Glutamatergic neuron (in vitro differentiated cells): ENCODE data around the gene CDK18. TPM values are rescaled to one million over a fixed set of nuclear protein-coding genes. Genes with fewer than 3 reads are reported as not detected.

ENCODE experiments used
- DNase-seq: peaks from one replicate; pipeline ENCODE4 v3.0.0; 2022
- H3K27ac Mint-ChIP-seq: one replicate; pipeline ENCODE4 v1.8.0; 2020; ENCODE audit warnings: mild to moderate bottlenecking, mixed read lengths, inconsistent platforms; ENCODE audit not compliant: unreplicated experiment
- H3K27me3 Mint-ChIP-seq: one replicate; pipeline ENCODE4 v1.8.0; 2020; ENCODE audit warnings: mild to moderate bottlenecking, moderate library complexity, mixed read lengths, inconsistent platforms; ENCODE audit not compliant: unreplicated experiment
- H3K36me3 Mint-ChIP-seq: one replicate; pipeline ENCODE4 v1.8.0; 2020; ENCODE audit warnings: mild to moderate bottlenecking, mixed read lengths, inconsistent platforms; ENCODE audit not compliant: unreplicated experiment
- H3K4me1 Mint-ChIP-seq: one replicate; pipeline ENCODE4 v1.8.0; 2020; ENCODE audit warnings: mild to moderate bottlenecking, low read depth, mixed read lengths, inconsistent platforms; ENCODE audit not compliant: unreplicated experiment
- H3K4me3 Mint-ChIP-seq: one replicate; pipeline ENCODE4 v1.8.0; 2020; ENCODE audit warnings: mild to moderate bottlenecking, mixed read lengths, inconsistent platforms; ENCODE audit not compliant: unreplicated experiment
- H3K9me3 Mint-ChIP-seq: one replicate; pipeline ENCODE4 v1.8.0; 2020; ENCODE audit warnings: mild to moderate bottlenecking, moderate library complexity, mixed read lengths, inconsistent platforms; ENCODE audit not compliant: unreplicated experiment
- CTCF ChIP-seq: fragments of 200-600 bp; sonication (generic); IDR thresholded peaks from one replicate; pipeline ENCODE4 v1.5.0; 2021; ENCODE audit not compliant: partially characterized antibody, unreplicated experiment
- total RNA-seq: library from RNA; stranded (reverse); fragmentation: NEBNext Ultra II Directional; extraction: Animal tissue kit (Norgen Biotek cat#: 25700); gene quantifications from one replicate; pipeline ENCODE4 v1.2.1, GENCODE V29; 2021; ENCODE audit not compliant: unreplicated experiment

CDK18 gene
- total RNA-seq, 1 donor from 2014 or later, result 1.7 TPM

DNA sequence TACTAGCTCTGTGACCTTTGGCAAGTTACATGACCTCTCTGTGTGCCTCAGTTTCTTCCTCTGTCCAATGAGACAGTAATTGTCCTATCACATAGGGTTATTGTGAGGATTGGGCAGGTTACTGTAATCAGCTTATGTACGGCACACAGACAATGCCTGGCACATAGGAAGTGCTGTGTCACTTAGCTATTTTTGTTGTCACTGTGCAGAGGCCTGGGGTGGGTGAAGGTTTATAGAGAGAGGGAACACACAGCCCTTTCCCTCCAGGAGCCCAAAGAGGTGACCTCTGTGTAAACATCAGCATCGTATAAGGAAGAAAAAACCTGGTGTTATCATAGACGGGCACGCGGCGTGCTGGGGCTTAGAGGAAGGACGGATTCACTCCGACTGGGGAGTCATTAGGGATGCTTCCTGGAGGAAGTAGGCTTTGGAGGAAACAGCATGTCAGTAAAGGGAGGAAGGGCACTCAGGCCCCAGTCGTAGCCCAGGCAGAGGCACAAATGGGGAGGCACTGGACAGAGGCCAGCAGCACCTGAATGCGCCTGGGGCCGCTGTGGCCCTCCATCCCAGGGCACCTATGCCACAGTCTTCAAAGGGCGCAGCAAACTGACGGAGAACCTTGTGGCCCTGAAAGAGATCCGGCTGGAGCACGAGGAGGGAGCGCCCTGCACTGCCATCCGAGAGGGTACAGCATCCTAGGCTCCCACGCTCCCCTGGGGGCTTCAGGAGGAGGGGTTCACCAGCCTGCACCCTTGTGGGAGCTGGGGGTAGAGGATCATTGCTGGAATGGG is 21.2 kb downstream of the CDK18 start:
- Mint-ChIP-seq H3K4me3 (no peak overlapping the region), H3K36me3 (no peaks in the 10 kb centered on the region), H3K4me1 (peaks cover 24% of the 10 kb centered on the region), H3K27me3 (peaks cover 3% of the 10 kb centered on the region), H3K27ac (no peak overlapping the region), H3K9me3 (no peaks in the 10 kb centered on the region)
- DNase-seq, result no peak
- no peak for TF ChIP-seq CTCF

- peaks cover 3% of the 10 kb centered on the region for H3K27me3 Mint-ChIP-seq
- TF ChIP-seq CTCF, result no peak
- H3K4me1 Mint-ChIP-seq, result peaks cover 24% of the 10 kb centered on the region
- no peak overlapping the region for H3K4me3 Mint-ChIP-seq
- no peaks in the 10 kb centered on the region for H3K36me3 Mint-ChIP-seq
- no peaks in the 10 kb centered on the region for H3K9me3 Mint-ChIP-seq
- no peak overlapping the region for H3K27ac Mint-ChIP-seq
- DNase-seq, result no peak
Measured at GRCh38 chr1:205526431-205526830, 22.0 kb downstream of the CDK18 start.

- H3K27me3 Mint-ChIP-seq, result peaks cover 3% of the 10 kb centered on the region
- H3K4me3 Mint-ChIP-seq, result no peak overlapping the region
- H3K4me1 Mint-ChIP-seq, result peaks cover 12% of the 10 kb centered on the region
- no peak overlapping the region for H3K27ac Mint-ChIP-seq
- H3K36me3 Mint-ChIP-seq, result no peaks in the 10 kb centered on the region
- H3K9me3 Mint-ChIP-seq, result no peaks in the 10 kb centered on the region
- no peak for DNase-seq
- no peak for TF ChIP-seq CTCF
Measured at GRCh38 chr1:205527931-205528330, 23.5 kb downstream of the CDK18 start.

- peaks cover 3% of the 10 kb centered on the region for H3K27me3 Mint-ChIP-seq
- H3K4me3 Mint-ChIP-seq, result no peak overlapping the region
- TF ChIP-seq CTCF, result no peak
- no peak overlapping the region for H3K27ac Mint-ChIP-seq
- H3K36me3 Mint-ChIP-seq, result no peaks in the 10 kb centered on the region
- peaks cover 10% of the 10 kb centered on the region for H3K4me1 Mint-ChIP-seq
- DNase-seq, result no peak
- H3K9me3 Mint-ChIP-seq, result no peaks in the 10 kb centered on the region
Measured at GRCh38 chr1:205528446-205528886, 24.0 kb downstream of the CDK18 start.
